GM12874 (cell line): Measurements from ENCODE around the gene SHISA4.

Experiments used
- CTCF ChIP-seq: IDR thresholded peaks from 2 replicates; pipeline ENCODE4 v1.5.1; 2011; ENCODE audit warnings: low read depth, mild to moderate bottlenecking, control low read depth, low read length, moderate library complexity; ENCODE audit not compliant: insufficient read depth

SHISA4 gene

GRCh38 chr1:201939574-201939973 is 50.9 kb downstream of the SHISA4 start:
- no peak for TF ChIP-seq CTCF

- TF ChIP-seq CTCF: no peak
Observed at GRCh38 chr1:201941420-201942128, 52.9 kb downstream of the SHISA4 start.

GRCh38 chr1:201942129-201942495 is 53.4 kb downstream of the SHISA4 start:
- TF ChIP-seq CTCF: no peak
